AG09309 (cell line): ENCODE measurements around the gene KCNH8.

ENCODE experiments used
- DNase-seq: peaks from one replicate; pipeline ENCODE4 v3.0.0-alpha.2; 2010; ENCODE audit warnings: low read depth
- H3K4me3 ChIP-seq: 2 replicates; pipeline ENCODE4 v1.5.1; 2011; ENCODE audit warnings: mild to moderate bottlenecking, low read depth, low read length, moderate library complexity; ENCODE audit not compliant: control insufficient read depth
- CTCF ChIP-seq: IDR thresholded peaks from 2 replicates; pipeline ENCODE4 v1.5.1; 2011; ENCODE audit warnings: mild to moderate bottlenecking, low read depth, low read length, inconsistent platforms; ENCODE audit not compliant: insufficient read depth, control insufficient read depth; ENCODE audit errors: missing control alignments

Gene KCNH8

DNA sequence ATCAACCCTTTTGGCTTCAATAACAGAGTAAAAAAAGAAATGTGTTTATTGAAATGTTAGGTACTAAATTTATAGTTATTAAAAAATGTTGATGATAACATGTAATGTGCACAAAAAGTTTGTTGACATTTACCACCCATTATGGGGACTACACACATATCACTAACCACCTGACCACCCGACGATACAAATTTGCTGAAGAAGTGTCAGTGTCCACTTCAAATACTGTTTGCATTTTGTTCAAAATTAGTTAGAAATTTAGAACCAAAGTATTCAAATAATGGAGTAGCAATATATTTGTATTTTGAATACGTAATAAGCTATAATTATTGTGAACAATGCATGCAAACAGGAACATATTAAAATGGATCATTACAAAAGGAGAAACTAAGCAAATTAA lies 54.4 kb downstream of the KCNH8 start:
- TF ChIP-seq CTCF: no peak
- DNase-seq: no peak
- no peak overlapping the region for H3K4me3 ChIP-seq

DNA sequence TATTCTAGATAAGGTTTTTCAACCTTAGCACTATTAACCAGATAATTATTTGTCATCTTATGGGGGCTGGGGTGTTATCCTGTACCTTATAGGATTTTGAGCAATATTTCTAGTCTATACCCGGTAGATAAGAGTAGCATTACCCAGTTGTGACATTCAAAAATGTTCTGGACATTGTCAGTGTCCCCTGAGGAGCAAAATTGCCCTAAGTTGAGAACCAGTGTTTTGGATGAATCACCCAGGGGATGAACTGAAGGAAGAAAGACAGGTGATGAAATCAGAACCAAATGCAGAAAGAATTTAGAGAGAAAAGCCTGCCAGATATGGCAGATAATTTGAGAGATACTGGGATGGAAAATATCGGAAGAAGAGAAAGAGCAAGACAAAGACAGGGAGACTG lies 58.2 kb downstream of the KCNH8 start:
- no peak for DNase-seq
- no peak for TF ChIP-seq CTCF
- no peak overlapping the region for H3K4me3 ChIP-seq

GRCh38 chr3:19213603-19214220 lies 65.4 kb downstream of the KCNH8 start:
- DNase-seq: no peak
- H3K4me3 ChIP-seq: no peak overlapping the region
- TF ChIP-seq CTCF: no peak

DNA sequence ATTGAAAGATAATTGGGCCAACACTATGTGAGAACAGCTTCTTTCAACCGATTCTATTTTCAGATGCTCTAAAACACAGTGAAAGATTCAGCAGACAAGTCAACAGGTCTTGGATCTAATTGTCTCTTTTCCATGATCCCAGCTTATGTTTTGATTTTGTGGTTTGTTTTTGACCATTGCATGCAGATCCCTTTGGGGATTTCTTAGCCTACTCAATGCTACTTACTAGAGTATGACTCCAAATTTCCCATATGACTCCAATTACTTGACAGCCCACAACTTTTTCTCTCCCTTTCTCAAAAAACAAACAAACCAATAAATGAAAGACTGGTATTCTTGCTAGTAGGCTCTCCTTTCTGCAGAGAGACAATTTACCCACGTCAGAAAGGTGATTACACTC lies 67.1 kb downstream of the KCNH8 start:
- DNase-seq: no peak
- no peak overlapping the region for H3K4me3 ChIP-seq
- no peak for TF ChIP-seq CTCF

DNA sequence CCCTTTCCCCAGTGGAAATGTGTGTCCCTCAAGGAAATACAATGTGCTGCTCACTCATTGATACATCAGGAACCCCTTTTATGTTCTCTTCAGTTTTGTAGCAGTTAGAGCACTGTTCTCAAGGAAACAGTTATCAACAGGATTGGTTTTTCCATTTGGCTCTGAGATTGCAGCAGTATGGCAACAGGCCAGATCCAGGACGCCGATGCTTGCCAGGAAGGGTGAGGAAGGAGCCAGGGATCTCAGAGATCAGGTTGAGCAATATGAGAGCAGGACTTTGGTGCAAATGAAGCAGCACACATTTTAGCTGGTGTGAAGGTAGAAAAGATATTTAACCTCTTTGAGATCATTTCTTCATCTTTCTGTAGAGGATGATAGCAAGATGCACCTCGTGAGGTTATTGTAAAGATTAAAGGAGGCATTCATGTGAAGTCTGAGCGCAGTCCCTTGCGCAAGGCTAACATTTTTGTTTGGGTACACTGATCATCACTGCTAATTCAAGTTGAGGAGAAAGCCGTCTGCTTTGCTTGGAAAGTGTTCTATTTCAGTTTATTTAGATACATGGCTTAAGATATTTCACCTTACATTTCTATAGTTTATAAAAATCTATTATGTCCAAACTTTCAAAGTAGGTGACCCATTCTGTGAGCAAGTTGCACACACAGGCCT lies 68.5 kb downstream of the KCNH8 start:
- no peak overlapping the region for H3K4me3 ChIP-seq
- no peak for DNase-seq
- no peak for TF ChIP-seq CTCF

DNA sequence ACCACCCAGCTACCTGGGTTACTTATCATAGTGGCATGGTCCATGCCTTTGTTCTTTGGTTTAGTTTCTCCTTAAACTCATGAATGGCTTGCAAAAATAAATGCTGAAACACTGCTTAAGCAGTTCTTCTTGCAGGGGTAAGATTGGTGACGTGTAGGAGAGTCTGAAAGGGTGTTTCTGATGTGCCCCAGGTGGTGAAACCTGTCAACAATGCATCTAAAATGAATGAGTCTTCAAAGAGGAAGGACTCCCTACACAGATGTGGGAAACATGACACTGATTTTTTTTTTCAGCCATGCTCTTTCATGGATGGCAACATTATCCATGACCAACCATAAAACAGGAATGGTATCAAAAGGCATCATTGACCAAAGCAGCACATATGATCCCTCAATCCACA lies 72.0 kb downstream of the KCNH8 start:
- TF ChIP-seq CTCF: no peak

GRCh38 chr3:19221081-19221480 lies 72.8 kb downstream of the KCNH8 start:
- H3K4me3 ChIP-seq: no peak overlapping the region
- DNase-seq: no peak
- no peak for TF ChIP-seq CTCF

More for the DNA sequence above, 72.0 kb downstream of the KCNH8 start:
- DNase-seq: no peak
- H3K4me3 ChIP-seq: no peak overlapping the region
